ENCODE measurements around the gene WDFY1. TPM values are rescaled to one million over a fixed set of nuclear protein-coding genes. Genes with fewer than 3 reads are reported as not detected.

Gene WDFY1
- total and polyA plus RNA-seq, 11 donors = 5.6 to 30.5 (median 14.2) TPM

DNA sequence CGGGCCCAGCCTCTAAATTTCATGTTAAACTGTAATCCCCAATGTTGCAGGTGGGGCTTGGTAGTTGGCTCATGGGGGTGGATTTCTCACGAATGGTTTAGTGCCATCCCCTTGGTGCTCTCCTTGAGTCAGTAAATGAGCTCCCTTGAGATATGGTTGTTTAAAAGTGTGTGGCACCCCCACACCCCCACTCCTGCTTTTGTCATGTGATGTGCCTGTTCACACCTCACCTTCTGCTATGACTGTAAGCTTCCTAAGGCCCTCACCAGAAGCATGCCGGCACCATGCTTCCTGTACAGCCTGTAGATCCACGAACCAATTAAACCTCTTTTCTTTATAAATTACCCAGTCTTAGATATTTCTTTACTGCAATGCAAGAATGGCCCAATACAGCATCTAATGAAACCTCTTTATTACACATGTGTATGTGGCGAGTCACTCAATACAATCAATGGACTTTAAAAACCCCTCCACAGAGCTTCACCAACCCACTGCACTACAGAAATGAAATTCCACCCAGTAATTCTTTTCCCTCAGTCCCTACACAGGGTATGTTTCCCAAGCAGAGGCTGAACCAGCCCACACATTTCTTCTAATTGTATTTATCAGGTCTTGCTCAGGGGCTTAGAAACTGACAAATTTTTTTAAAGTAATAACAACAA, 47.3 kb downstream of the WDFY1 start:
- DNase-seq = no peak
- Histone ChIP-seq H3K27ac (no peak overlapping the region), H3K36me3 (peaks cover 0 to 97% (median 80%) of the 10 kb centered on the region in 9 donors), H3K4me1 (peaks cover 0 to 8% (median 0%) of the 10 kb centered on the region in 12 donors), H3K27me3 (no peaks in the 10 kb centered on the region), H3K4me3 (no peak overlapping the region), H3K9me3 (no peaks in the 10 kb centered on the region)
- TF ChIP-seq CTCF (IDR thresholded peaks at IDR 0.05) (no peak), POLR2A (IDR thresholded peaks at IDR 0.05) (no peak)
- WGBS, 4 donors = 95 to 97% (median 96%) methylated on average over 5 of the region's 5 CpGs
- ATAC-seq = no peak
- intact Hi-C loops (cut with DNase I) = no loop called here

DNA sequence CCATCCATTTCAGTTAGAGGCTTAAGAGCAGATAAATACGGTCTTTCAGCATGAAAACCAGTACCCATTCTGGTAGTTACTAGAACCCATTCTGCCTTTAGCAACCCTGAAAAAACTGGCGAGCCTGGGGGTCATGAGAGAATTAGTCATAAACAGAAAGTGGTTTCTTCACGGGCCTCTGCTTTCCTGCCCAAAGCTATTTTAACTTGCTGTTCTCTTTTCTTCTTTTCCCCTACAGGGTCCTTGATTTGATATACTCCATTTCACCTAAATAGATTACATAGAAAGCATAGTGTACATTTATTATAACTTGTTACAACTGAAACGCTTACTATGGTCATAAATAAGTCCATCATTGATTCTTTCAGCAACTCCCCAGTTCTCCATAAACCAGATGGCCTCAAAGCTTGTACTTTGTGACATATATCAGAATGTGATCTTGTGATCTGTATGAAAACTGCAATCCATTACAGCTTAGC, 48.3 kb downstream of the WDFY1 start:
- TF ChIP-seq CTCF (IDR thresholded peaks at IDR 0.05) = no peak
- no peak for TF ChIP-seq POLR2A (IDR thresholded peaks at IDR 0.05)
- H3K36me3 ChIP-seq = peaks cover 0 to 99% (median 87%) of the 10 kb centered on the region in 9 donors

DNA sequence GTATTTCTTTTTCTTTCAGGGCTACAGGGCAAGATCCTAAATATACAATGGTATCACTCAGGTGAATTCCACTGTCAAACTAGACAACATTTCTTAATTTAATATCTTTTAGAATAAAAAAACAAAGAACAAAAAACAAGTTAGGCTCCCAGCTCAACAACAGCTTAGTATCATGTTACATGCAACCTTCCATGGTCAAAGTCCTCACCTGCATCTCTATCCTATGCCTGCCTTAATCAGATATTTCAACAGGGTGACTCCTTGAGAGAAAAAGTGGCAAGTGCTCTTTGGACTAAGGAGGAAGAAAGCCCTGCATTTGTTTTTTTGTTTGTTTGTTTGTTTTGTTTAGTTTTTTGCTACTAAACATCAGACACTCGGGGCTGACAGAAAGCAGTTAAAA, 50.2 kb downstream of the WDFY1 start:
- 92 to 99% (median 95%) methylated on average over 1 of the region's 1 CpG for WGBS, 4 donors
- Histone ChIP-seq H3K4me3 (no peak overlapping the region), H3K27ac (no peak overlapping the region), H3K9me3 (no peaks in the 10 kb centered on the region), H3K4me1 (peaks cover 0 to 12% (median 0%) of the 10 kb centered on the region in 12 donors), H3K36me3 (peaks cover 0 to 92% (median 86%) of the 10 kb centered on the region in 9 donors), H3K27me3 (no peaks in the 10 kb centered on the region)
- DNase-seq (no peak), ATAC-seq (no peak)
- TF ChIP-seq CTCF (IDR thresholded peaks at IDR 0.05) = no peak
- TF ChIP-seq POLR2A (IDR thresholded peaks at IDR 0.05) = no peak
- intact Hi-C loops (cut with DNase I) = no loop called here

More for the DNA sequence above, 48.3 kb downstream of the WDFY1 start:
- peak overlapping the region in 1 of 12 donors; percentile 42 for H3K27ac ChIP-seq
- 76 to 87% (median 80%) methylated on average over 4 of the region's 4 CpGs for WGBS, 4 donors
- H3K9me3 ChIP-seq = no peaks in the 10 kb centered on the region
- H3K27me3 ChIP-seq = no peaks in the 10 kb centered on the region
- no peak for DNase-seq
- ATAC-seq = no peak
- intact Hi-C loops (cut with DNase I) = no loop called here
- peaks cover 0 to 8% (median 0%) of the 10 kb centered on the region in 12 donors for H3K4me1 ChIP-seq
- H3K4me3 ChIP-seq = no peak overlapping the region

GRCh38 chr2:223894009-223894408, 51.1 kb downstream of the WDFY1 start:
- H3K36me3 ChIP-seq = peaks cover 0 to 92% (median 86%) of the 10 kb centered on the region in 9 donors
- H3K4me3 ChIP-seq = no peak overlapping the region
- no peaks in the 10 kb centered on the region for H3K9me3 ChIP-seq
- 93 to 97% (median 96%) methylated on average over 8 of the region's 8 CpGs for WGBS, 4 donors
- no peak overlapping the region for H3K27ac ChIP-seq
- ATAC-seq (no peak), DNase-seq (no peak)
- intact Hi-C loops (cut with DNase I) = no loop called here
- H3K4me1 ChIP-seq = peaks cover 0 to 12% (median 0%) of the 10 kb centered on the region in 12 donors
- no peak for TF ChIP-seq POLR2A (IDR thresholded peaks at IDR 0.05)
- no peak for TF ChIP-seq CTCF (IDR thresholded peaks at IDR 0.05)
- no peaks in the 10 kb centered on the region for H3K27me3 ChIP-seq

All from heart left ventricle (tissue), 16 donors.